ENCODE measurements around the gene TRIM40. TPM values are rescaled to one million over a fixed set of nuclear protein-coding genes. Genes with fewer than 3 reads are reported as not detected.

TRIM40 gene
- total RNA-seq, 1 donor from 2014 or later = not detected

- Mint-ChIP-seq H3K4me1 (ENCODE audit: low read depth, unreplicated experiment) (peaks cover 2% of the 10 kb centered on the region), H3K36me3 (ENCODE audit: unreplicated experiment) (no peaks in the 10 kb centered on the region), H3K9me3 (ENCODE audit: unreplicated experiment) (peaks cover 3% of the 10 kb centered on the region), H3K27ac (ENCODE audit: unreplicated experiment) (no peak overlapping the region), H3K4me3 (ENCODE audit: unreplicated experiment) (no peak overlapping the region), H3K27me3 (ENCODE audit: unreplicated experiment) (peaks cover 11% of the 10 kb centered on the region)
- no peak for TF ChIP-seq CTCF (IDR thresholded peaks at IDR 0.05; ENCODE audit: partially characterized antibody, unreplicated experiment)
- DNase-seq = no peak
These were observed 20.3 kb downstream of the TRIM40 start for GRCh38 chr6:30156262-30156599.

DNA sequence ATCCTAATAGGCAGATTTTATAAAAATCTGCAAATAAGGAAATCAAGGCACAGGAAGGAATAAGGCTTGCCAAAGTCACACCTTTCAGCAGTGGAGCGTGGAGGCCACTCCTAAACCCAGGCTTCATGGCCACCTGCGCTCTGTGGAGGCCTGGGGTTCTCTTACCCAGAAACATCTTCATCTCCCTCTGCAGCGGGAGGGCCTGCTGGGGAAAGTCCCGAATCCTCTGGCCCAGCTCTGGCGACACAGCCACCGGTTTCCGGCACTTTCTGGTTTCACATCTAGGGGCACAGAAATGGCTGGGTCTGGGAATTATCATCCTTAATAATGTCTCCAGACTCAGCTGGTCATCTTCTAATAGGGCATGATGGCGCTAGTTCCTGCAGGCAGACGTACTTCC is 20.8 kb downstream of the TRIM40 start:
- Mint-ChIP-seq H3K9me3 (ENCODE audit: unreplicated experiment) (peaks cover 3% of the 10 kb centered on the region), H3K4me1 (ENCODE audit: low read depth, unreplicated experiment) (peaks cover 2% of the 10 kb centered on the region), H3K27ac (ENCODE audit: unreplicated experiment) (no peak overlapping the region), H3K27me3 (ENCODE audit: unreplicated experiment) (peaks cover 11% of the 10 kb centered on the region), H3K36me3 (ENCODE audit: unreplicated experiment) (no peaks in the 10 kb centered on the region), H3K4me3 (ENCODE audit: unreplicated experiment) (no peak overlapping the region)
- DNase-seq = no peak
- TF ChIP-seq CTCF (IDR thresholded peaks at IDR 0.05; ENCODE audit: partially characterized antibody, unreplicated experiment) = no peak

GRCh38 chr6:30157581-30157980 is 21.6 kb downstream of the TRIM40 start:
- Mint-ChIP-seq H3K36me3 (ENCODE audit: unreplicated experiment) (no peaks in the 10 kb centered on the region), H3K27me3 (ENCODE audit: unreplicated experiment) (peaks cover 11% of the 10 kb centered on the region)
- DNase-seq = no peak

DNA sequence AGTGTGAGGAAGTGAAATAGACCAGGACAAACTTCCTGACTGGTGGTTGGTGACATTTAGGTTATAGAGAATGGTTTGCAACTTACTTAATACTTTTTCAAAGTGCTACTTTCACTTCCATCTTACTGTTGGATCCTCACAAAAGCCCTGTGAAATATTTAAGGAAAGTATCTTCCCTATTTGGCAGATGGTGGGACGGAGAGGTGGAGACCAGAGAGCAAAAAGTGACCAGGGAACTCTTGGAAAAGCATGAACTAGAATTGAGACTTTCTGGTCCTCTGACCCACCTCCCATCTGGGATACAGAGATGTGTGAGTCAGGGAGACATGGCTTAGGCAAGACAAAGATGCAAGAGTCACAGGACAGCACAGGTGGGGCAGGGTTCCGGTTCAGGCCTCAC is 22.1 kb downstream of the TRIM40 start:
- Mint-ChIP-seq H3K4me1 (ENCODE audit: low read depth, unreplicated experiment) (peaks cover 2% of the 10 kb centered on the region), H3K27me3 (ENCODE audit: unreplicated experiment) (peaks cover 9% of the 10 kb centered on the region), H3K4me3 (ENCODE audit: unreplicated experiment) (no peak overlapping the region), H3K27ac (ENCODE audit: unreplicated experiment) (no peak overlapping the region), H3K36me3 (ENCODE audit: unreplicated experiment) (no peaks in the 10 kb centered on the region), H3K9me3 (ENCODE audit: unreplicated experiment) (peaks cover 3% of the 10 kb centered on the region)
- DNase-seq = no peak
- TF ChIP-seq CTCF (IDR thresholded peaks at IDR 0.05; ENCODE audit: partially characterized antibody, unreplicated experiment) = no peak

More at GRCh38 chr6:30157581-30157980, 21.6 kb downstream of the TRIM40 start:
- H3K9me3 Mint-ChIP-seq (ENCODE audit: unreplicated experiment) = peaks cover 3% of the 10 kb centered on the region
- peaks cover 2% of the 10 kb centered on the region for H3K4me1 Mint-ChIP-seq (ENCODE audit: low read depth, unreplicated experiment)
- no peak for TF ChIP-seq CTCF (IDR thresholded peaks at IDR 0.05; ENCODE audit: partially characterized antibody, unreplicated experiment)
- H3K27ac Mint-ChIP-seq (ENCODE audit: unreplicated experiment) = no peak overlapping the region
- H3K4me3 Mint-ChIP-seq (ENCODE audit: unreplicated experiment) = no peak overlapping the region

DNA sequence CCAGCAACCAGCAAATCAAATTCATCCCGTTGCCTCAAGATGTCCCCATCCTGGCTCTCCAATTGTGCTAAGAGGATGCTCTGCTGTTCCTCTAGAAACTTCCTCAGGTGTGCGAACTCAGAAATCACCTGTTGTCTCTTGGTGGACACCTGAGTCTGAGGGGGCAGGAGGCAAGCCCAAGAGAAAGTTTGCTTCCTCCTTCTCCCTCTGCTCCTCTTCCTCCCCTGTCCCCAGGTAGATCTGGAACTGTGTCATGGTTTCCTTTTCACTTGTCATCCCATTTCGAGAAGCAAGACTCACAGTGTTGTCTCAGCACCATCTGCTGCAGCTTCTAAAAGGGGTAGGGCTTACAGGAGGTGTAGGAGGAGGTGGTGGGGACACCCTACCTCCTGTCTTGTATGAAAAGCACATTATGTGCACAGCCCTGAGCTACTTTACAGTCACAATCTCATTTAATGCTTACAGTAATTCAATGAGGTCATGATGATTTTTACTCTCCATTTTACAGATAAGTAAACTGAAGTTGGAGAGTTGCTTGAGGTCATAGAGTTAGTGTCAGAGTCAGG is 22.6 kb downstream of the TRIM40 start:
- Mint-ChIP-seq H3K36me3 (ENCODE audit: unreplicated experiment) (no peaks in the 10 kb centered on the region), H3K4me3 (ENCODE audit: unreplicated experiment) (no peak overlapping the region), H3K4me1 (ENCODE audit: low read depth, unreplicated experiment) (peaks cover 2% of the 10 kb centered on the region), H3K27me3 (ENCODE audit: unreplicated experiment) (peaks cover 6% of the 10 kb centered on the region), H3K27ac (ENCODE audit: unreplicated experiment) (no peak overlapping the region), H3K9me3 (ENCODE audit: unreplicated experiment) (no peaks in the 10 kb centered on the region)
- no peak for TF ChIP-seq CTCF (IDR thresholded peaks at IDR 0.05; ENCODE audit: partially characterized antibody, unreplicated experiment)
- no peak for DNase-seq

Data from glutamatergic neuron (in vitro differentiated cells).